ENCODE data around the gene SEC24B. TPM values are rescaled to one million over a fixed set of nuclear protein-coding genes. Genes with fewer than 3 reads are reported as not detected.
"Not testable (repeated sequence)": the region's sequence is repeated elsewhere in the genome, so short reads cannot be mapped to it uniquely, and the experiment has no call there.

Gene SEC24B
- total RNA-seq, 1 experiment from 2014 or later = 23.1 TPM

DNA sequence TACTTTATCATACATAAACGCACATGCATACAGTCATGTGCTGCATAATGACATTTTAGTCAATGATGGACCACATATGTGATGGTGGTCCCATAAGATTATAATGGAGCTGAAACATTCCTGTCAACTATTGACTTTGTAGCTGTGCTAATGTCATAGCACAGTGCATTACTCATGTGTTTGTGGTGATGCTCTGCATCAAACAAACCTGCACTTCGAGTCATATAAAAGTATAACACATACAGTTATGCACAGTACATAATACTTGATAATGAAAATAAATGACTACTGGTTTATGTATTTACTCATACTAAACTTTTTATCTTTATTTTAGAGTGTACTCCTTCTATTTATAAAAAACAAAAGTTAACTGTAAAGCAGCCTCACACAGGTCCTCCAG lies 65.9 kb downstream of the SEC24B start:
- DNase-seq (ENCODE audit: low read depth) = no peak

- peak; percentile 10 for DNase-seq (ENCODE audit: low read depth)
These were observed 73.3 kb downstream of the SEC24B start for GRCh38 chr4:109506890-109507289.

- no peak for DNase-seq (ENCODE audit: low read depth)
These were observed 77.1 kb downstream of the SEC24B start for GRCh38 chr4:109510687-109511086.

DNA sequence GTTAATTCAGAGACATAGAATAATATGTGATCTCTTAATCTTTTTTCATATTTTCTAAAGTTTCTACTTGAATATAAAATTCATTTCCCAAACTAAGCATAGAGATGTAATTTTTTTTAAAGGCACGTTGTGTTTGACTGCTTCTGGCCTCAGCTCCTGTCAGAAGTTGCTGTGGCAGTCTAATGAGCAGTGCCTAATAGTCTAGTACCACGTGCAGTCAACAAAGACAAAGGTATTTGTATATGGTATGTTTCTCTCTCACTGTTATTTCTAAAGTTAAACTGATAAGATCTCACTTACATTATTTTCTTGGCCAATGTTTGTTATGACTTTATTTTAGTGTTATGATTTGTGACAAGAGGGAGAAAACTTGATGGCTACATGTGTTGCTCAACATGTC lies 77.8 kb downstream of the SEC24B start:
- DNase-seq (ENCODE audit: low read depth) = no peak

GRCh38 chr4:109513368-109513767 lies 79.8 kb downstream of the SEC24B start:
- DNase-seq (ENCODE audit: low read depth) = not testable (repeated sequence)

DNA sequence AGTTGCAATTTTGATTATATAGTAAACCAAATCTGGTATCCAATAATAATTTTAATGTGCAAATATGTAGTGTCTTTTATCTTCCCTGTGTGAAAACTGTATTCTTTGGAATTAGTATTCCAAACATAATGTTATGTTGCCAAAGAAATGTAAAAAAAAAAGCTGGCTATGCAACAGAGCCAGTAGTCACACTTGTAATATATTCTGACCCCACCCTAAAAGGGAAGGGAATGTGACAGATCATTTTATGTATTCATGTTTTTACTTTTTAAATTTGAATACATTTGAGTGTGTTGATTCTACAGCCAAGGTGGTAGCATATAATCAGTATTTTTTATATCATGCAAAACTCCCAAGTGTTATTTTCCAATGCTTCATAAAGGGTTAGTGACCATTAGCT lies 98.6 kb downstream of the SEC24B start:
- no peak for DNase-seq (ENCODE audit: low read depth)

GRCh38 chr4:109545401-109545800 lies 111.8 kb downstream of the SEC24B start:
- DNase-seq (ENCODE audit: low read depth) = no peak

DNA sequence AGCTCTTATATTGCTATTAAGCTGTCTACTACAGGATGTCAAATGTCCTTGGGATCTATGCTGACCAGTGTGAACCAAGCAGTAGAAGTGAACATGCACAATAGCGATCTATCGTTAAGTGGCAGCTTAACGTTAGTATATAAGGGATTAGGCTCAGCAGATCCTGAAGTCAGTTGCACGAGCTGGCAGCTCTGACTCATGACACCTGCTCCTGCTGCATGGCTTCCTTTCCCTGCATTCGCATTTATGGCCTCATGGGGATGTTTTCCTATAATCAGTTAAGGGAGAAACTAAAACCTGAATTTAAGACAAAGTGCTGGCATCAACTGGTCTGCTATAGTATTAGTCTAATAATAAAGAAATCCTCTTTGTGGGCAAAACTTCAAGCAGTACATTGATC lies 113.8 kb downstream of the SEC24B start:
- DNase-seq (ENCODE audit: low read depth) = peak; percentile 31

DNA sequence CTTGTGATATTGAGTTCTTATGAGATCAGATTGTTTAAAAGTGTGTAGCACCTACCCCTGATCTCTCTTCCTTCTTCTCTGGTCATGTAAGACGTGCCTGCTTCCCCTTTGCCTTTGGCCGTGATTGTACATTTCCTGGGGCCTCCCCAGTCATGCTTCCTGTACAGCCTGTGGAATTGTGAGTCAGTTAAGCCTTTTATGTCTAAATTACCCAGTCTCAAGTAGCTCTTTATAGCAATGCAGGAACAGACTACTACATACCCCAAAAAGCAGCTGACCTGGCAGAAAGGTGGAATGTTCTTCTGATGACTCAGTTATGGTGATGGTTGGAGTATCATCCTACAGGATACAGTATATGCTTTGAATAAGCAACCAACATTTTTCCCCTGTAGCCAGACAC lies 115.0 kb downstream of the SEC24B start:
- DNase-seq (ENCODE audit: low read depth) = peak; percentile 98

DNA sequence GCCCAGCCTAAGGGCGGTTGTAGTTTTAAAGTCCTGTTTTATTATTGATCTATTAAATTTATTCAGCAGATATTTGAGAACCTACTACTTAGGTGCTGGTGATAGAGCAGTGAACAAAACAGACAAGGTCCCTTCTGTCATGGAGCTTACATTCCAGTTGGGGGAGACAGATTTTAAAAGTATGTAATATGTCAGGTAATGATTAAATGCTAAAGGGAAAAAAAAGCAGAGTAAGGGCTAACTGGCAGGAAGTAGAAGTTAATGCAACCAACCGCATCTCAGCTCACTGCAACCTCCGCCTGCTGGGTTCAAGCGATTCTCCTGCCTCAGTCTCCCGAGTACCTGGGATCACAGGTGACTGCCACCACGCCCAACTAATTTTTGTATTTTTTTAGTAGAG lies 118.6 kb downstream of the SEC24B start:
- DNase-seq (ENCODE audit: low read depth) = no peak

- no peak for DNase-seq (ENCODE audit: low read depth)
These were observed 119.5 kb downstream of the SEC24B start for GRCh38 chr4:109553130-109553529.

- DNase-seq (ENCODE audit: low read depth) = no peak
These were observed 121.4 kb downstream of the SEC24B start for GRCh38 chr4:109554971-109555370.

GRCh38 chr4:109557433-109557832 lies 123.8 kb downstream of the SEC24B start:
- no peak for DNase-seq (ENCODE audit: low read depth)

- peak; percentile 7 for DNase-seq (ENCODE audit: low read depth)
These were observed 124.5 kb downstream of the SEC24B start for GRCh38 chr4:109558095-109558494.

- no peak for DNase-seq (ENCODE audit: low read depth)
These were observed 126.0 kb downstream of the SEC24B start for GRCh38 chr4:109559625-109559982.

DNA sequence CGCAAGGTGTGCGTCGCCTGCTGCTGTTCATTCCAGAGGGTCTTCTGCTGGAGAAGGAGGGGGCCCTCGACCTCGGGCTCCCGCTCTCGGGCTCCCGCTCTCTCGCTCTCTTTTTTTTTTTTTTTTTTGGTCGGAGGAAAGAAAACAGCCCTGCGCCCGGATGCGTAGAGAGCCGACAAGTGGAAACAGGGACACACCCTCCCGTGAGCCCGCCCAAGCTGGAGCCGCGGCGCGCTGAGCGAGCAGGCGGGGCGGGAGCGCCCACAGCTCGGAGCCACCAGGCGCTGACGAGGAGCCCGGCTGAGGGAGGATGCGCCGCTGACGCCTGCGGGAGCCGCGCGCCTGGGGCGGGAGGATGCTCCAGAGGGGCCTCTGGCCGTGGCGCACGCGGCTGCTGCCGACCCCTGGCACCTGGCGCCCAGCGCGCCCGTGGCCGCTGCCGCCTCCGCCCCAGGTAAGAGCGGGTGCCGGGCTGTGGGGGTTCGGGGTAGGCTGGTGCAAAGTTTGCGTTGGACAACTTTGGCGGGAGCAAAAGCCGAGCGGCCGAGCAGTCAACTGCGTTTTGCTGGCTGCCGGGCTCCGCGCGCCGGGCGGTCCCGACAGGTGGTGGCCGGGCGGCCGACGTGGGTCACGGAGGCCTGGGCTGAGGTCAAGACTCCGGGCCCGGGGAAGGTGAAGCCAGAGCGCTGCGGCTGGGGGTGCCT lies 126.5 kb downstream of the SEC24B start, which contains the start of gene MCUB:
Gene MCUB (plus strand): TSS at position 264 of the 704 bp plus-strand sequence. CDS start 92 bp downstream, at position 356.
- peak; percentile 94 for DNase-seq (ENCODE audit: low read depth)

DNA sequence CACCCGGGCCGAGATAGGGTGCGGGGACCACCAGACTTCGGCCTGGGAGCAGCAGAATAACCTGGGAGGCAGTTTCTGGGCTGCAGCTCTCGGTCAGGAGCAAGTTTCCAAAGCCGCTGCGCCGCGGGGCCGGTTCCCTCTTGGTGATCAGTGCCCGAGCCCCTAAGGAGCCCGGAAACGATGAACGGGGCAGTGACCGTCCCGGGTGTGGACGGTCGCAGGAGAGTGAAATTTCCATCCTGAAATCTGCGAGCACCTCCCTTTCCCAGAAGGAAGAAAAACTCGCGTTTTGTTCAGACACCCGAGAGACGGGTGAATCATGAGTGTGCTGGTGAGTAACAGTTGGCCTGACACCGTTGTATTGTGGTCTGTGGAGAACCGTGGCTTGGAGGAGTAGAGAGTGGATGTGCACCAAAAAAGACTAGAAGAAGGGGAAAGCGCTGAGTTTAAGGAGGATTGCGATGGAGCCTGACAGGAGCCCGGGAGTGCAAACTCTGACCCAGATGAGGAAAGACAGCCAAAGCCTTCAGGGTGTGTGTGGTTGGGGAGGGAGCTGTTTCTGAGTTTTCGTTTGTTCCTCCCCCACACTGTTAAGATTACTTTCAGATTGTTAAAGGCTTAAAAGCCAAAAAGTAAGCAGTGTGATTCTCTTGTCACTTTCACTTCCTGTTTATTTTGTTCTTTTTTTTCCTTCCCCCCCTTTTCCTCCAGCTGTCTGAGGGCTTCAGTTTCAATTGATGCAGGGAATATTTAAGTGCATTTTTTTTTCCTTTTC lies 127.3 kb downstream of the SEC24B start:
- DNase-seq (ENCODE audit: low read depth) = peak; percentile 73

GRCh38 chr4:109562457-109563239 lies 129.0 kb downstream of the SEC24B start:
- DNase-seq (ENCODE audit: low read depth) = no peak

DNA sequence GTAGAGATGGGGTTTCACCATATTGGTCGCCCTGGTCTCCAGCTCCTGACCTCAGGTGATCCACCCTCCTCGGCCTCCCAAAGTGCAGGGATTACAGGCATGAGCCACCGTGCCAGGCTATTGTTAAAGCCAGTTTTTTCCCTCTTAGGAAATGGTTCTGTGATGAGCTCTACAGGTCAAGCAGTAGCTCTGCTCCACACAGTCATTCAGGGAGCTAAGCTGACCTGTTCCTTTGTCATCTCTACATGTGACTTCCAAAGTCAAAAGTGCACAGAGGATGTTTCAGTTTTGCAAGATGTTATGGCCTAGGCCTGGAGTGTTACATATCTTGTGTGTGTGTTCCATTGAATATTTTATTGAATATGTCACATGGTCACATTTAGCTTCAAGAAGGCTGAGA lies 137.9 kb downstream of the SEC24B start:
- peak; percentile 11 for DNase-seq (ENCODE audit: low read depth)

DNA sequence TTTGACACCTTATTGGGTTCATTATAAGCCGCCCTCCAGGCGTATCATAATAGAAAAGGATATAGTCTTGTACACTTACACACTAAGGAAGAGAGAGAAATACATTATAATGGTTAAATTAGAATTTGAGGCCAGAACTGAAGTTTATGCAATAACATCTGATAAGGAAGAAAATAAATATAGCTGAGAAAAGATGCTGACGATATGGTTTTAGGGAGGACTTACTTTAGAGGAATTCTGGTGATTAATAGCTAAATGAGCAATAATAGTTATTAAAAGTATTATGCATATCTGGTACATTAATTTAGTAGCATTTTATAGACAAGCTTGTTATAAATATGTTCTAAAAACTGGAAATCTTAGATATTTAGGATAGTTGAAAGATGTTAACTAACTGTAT lies 138.5 kb downstream of the SEC24B start:
- no peak for DNase-seq (ENCODE audit: low read depth)

DNA sequence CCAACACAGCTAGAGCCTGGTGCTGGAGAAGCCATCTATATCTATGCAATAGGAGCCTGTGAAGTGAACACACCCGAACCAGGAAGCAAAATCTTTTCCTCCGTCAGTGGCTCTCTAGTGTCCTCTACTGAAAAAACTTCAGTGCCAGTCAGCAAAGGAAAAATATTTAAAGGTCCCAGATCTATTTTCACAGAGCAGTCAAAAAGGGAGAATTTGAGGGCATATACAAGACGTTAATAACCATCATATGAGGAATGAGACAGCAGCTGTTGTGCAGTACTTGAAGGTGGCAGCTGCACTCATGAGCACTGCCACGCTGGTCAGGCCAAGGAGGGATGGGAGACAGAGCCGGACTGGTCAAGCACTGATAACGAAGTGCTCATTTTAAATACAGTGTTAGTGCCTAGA lies 140.8 kb downstream of the SEC24B start:
- DNase-seq (ENCODE audit: low read depth) = no peak
